Epithelial cell of proximal tubule (primary cell): Measurements from ENCODE around the gene DCUN1D2. TPM values are rescaled to one million over a fixed set of nuclear protein-coding genes. Genes with fewer than 3 reads are reported as not detected.
A peak's percentile ranks its signal among the peaks of the same experiment; 100 is the strongest.
"Not testable (repeated sequence)": the region's sequence is repeated elsewhere in the genome, so short reads cannot be mapped to it uniquely, and the experiment has no call there.

Source experiments
- DNase-seq: peaks from one replicate; pipeline ENCODE4 v3.0.0-alpha.2; 2011; ENCODE audit warnings: low read depth
- H3K4me3 ChIP-seq: 2 replicates; pipeline ENCODE4 v1.5.1; 2011; ENCODE audit warnings: low read depth, mild to moderate bottlenecking, low read length
- total RNA-seq: library from RNA; depleted of rRNA; stranded (reverse); fragments of >200 nt; gene quantifications from 2 replicates; pipeline ENCODE4 v1.2.3, GENCODE V29; 2015
- TF ChIP-seq, protein P1 (sequence below): conservative IDR thresholded peaks from 2 replicates; pipeline ENCODE4 v1.5.1; 2012; ENCODE audit warnings: low read depth, mild to moderate bottlenecking, low read length

The DCUN1D2 gene
- total RNA-seq, 1 donor from 2014 or later, result 8.7 TPM

DNA sequence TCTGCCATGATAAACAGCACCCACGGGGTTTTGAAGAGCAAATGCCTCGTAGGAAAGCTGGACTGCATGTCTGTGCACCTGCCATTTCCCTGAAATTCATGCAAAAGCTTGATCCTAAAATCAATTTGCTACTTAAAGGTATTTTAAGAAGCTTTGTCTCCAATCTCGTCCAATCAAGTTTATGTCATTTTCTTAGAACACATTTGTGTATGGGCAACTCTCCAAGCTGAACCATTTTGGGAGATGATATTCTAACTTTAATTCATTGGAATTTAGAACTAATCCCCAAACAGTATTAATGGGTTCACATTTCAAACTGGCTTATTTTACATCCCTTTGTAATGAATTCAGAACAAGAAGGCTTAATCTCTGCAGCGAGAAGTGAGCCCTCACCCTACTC is 38.0 kb downstream of the DCUN1D2 start:
- H3K4me3 ChIP-seq, result no peak overlapping the region
- no peak for DNase-seq
- TF ChIP-seq, protein P1, sequence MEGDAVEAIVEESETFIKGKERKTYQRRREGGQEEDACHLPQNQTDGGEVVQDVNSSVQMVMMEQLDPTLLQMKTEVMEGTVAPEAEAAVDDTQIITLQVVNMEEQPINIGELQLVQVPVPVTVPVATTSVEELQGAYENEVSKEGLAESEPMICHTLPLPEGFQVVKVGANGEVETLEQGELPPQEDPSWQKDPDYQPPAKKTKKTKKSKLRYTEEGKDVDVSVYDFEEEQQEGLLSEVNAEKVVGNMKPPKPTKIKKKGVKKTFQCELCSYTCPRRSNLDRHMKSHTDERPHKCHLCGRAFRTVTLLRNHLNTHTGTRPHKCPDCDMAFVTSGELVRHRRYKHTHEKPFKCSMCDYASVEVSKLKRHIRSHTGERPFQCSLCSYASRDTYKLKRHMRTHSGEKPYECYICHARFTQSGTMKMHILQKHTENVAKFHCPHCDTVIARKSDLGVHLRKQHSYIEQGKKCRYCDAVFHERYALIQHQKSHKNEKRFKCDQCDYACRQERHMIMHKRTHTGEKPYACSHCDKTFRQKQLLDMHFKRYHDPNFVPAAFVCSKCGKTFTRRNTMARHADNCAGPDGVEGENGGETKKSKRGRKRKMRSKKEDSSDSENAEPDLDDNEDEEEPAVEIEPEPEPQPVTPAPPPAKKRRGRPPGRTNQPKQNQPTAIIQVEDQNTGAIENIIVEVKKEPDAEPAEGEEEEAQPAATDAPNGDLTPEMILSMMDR, result no peak

- TF ChIP-seq, protein P1, result no peak
- no peak for DNase-seq
- no peak overlapping the region for H3K4me3 ChIP-seq
Measured at GRCh38 chr13:113451951-113452421, 38.5 kb downstream of the DCUN1D2 start.

DNA sequence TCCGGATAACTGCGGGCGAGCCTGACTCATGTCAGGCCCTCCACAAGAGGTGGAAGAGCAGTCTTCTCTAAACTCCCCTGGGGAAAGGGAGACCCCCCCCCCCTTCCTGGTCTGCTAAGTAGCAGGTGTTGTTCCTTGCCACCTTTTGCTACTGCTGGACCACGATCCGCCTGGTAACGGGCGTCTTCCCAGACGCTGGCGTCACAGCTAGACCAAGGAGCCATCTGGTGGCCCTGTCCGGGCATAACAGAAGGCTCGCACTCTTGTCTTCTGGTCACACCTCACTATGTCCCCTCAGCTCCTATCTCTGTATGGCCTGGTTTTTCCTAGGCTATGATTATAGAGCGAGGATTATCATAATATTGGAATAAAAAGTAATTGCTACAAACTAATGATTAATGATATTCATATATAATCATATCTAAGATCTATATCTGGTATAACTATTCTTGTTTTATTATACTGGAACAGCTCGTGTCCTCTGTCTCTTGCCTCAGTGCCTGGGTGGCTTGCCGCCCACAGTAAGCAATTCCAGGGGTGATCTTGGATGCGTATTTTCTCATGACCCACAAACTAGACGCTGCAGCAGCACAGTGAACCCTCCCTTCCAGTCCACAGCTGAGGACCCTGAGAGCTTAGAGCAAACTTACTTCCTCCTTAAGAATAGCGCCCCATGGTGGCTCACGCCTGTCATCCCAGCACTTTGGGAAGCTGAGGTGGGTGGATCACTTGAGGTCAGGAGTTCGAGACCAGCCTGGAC is 39.5 kb downstream of the DCUN1D2 start:
- H3K4me3 ChIP-seq, DNase-seq: not testable (repeated sequence)
- TF ChIP-seq, protein P1, result peak; percentile 7

GRCh38 chr13:113450348-113450744 is 40.2 kb downstream of the DCUN1D2 start:
- not testable (repeated sequence) for H3K4me3 ChIP-seq, DNase-seq

GRCh38 chr13:113449693-113450347 is 40.7 kb downstream of the DCUN1D2 start:
- no peak for DNase-seq
- TF ChIP-seq, protein P1, result no peak
- H3K4me3 ChIP-seq, result no peak overlapping the region

- TF ChIP-seq, protein P1, result no peak
- no peak overlapping the region for H3K4me3 ChIP-seq
- DNase-seq, result no peak
Measured at GRCh38 chr13:113448885-113449692, 41.4 kb downstream of the DCUN1D2 start.

GRCh38 chr13:113448545-113448884 is 42.0 kb downstream of the DCUN1D2 start:
- H3K4me3 ChIP-seq, result no peak overlapping the region
- DNase-seq, result no peak

More at GRCh38 chr13:113448545-113448884, 42.0 kb downstream of the DCUN1D2 start:
- TF ChIP-seq, protein P1, result no peak
